ENCODE measurements around the gene SLC22A17. TPM values are rescaled to one million over a fixed set of nuclear protein-coding genes. Genes with fewer than 3 reads are reported as not detected.

Gene SLC22A17
- total RNA-seq, 2 experiments from 2014 or later: not detected

GRCh38 chr14:23349156-23349845 lies 3.4 kb downstream of the SLC22A17 start:
- no TSS peak for BruUV-seq (replicated peaks)
- ChIA-PET CTCF (ENCODE audit: unreplicated experiment) (no interaction called here), POLR2A (no interaction called here)
- Histone ChIP-seq H3K4me2 (ENCODE audit: low read length) (no peak overlapping the region), H4K20me1 (ENCODE audit: insufficient read depth, low read length) (no peaks in the 10 kb centered on the region), H3K4me3 (ENCODE audit: low read depth, low read length, poor library complexity, severe bottlenecking) (no peak overlapping the region), H3K79me2 (ENCODE audit: insufficient read depth, low read depth, low read length) (no peaks in the 10 kb centered on the region), H3K27ac (ENCODE audit: low read depth, low read length, poor library complexity, severe bottlenecking) (no peak overlapping the region), H3K9me3 (ENCODE audit: low read length) (no peaks in the 10 kb centered on the region), H3K9me2 (ENCODE audit: insufficient read depth, low read length) (no peaks in the 10 kb centered on the region), H2AFZ (ENCODE audit: low read length) (no peak overlapping the region), H3K36me3 (ENCODE audit: insufficient read depth, low read length) (no peaks in the 10 kb centered on the region), H3K4me1 (ENCODE audit: insufficient read depth, low read length, poor library complexity, severe bottlenecking) (no peaks in the 10 kb centered on the region)
- TF ChIP-seq EZH2phosphoT487 (IDR thresholded peaks at IDR 0.05; ENCODE audit: borderline replicate concordance, low read depth, low read length) (no peak), CTCF (conservative IDR thresholded peaks at IDR 0.05; ENCODE audit: low read length) (no peak)
- no peak for DNase-seq (ENCODE audit: low spot score)
- intact Hi-C loops (cut with micrococcal nuclease; ENCODE audit: unreplicated experiment): no loop called here

- no peak overlapping the region for H3K27ac ChIP-seq (ENCODE audit: low read depth, low read length, poor library complexity, severe bottlenecking)
- POLR2A ChIA-PET: no interaction called here
- no peaks in the 10 kb centered on the region for H3K9me2 ChIP-seq (ENCODE audit: insufficient read depth, low read length)
- H4K20me1 ChIP-seq (ENCODE audit: insufficient read depth, low read length): no peaks in the 10 kb centered on the region
- no peaks in the 10 kb centered on the region for H3K9me3 ChIP-seq (ENCODE audit: low read length)
- H2AFZ ChIP-seq (ENCODE audit: low read length): no peak overlapping the region
- H3K4me2 ChIP-seq (ENCODE audit: low read length): no peak overlapping the region
- BruUV-seq (replicated peaks): no TSS peak
- no peaks in the 10 kb centered on the region for H3K36me3 ChIP-seq (ENCODE audit: insufficient read depth, low read length)
- H3K4me3 ChIP-seq (ENCODE audit: low read depth, low read length, poor library complexity, severe bottlenecking): no peak overlapping the region
- H3K4me1 ChIP-seq (ENCODE audit: insufficient read depth, low read length, poor library complexity, severe bottlenecking): no peaks in the 10 kb centered on the region
- H3K79me2 ChIP-seq (ENCODE audit: insufficient read depth, low read depth, low read length): no peaks in the 10 kb centered on the region
- intact Hi-C loops (cut with micrococcal nuclease; ENCODE audit: unreplicated experiment): no loop called here
- no peak for TF ChIP-seq CTCF (conservative IDR thresholded peaks at IDR 0.05; ENCODE audit: low read length)
- no peak for TF ChIP-seq EZH2phosphoT487 (IDR thresholded peaks at IDR 0.05; ENCODE audit: borderline replicate concordance, low read depth, low read length)
- CTCF ChIA-PET (ENCODE audit: unreplicated experiment): no interaction called here
- DNase-seq (ENCODE audit: low spot score): no peak
These were observed 4.4 kb downstream of the SLC22A17 start for GRCh38 chr14:23348297-23348655.

- Histone ChIP-seq H3K9me2 (ENCODE audit: insufficient read depth, low read length) (no peaks in the 10 kb centered on the region), H3K79me2 (ENCODE audit: insufficient read depth, low read depth, low read length) (no peaks in the 10 kb centered on the region), H3K27ac (ENCODE audit: low read depth, low read length, poor library complexity, severe bottlenecking) (no peak overlapping the region), H3K4me2 (ENCODE audit: low read length) (no peak overlapping the region), H4K20me1 (ENCODE audit: insufficient read depth, low read length) (no peaks in the 10 kb centered on the region), H3K4me3 (ENCODE audit: low read depth, low read length, poor library complexity, severe bottlenecking) (no peak overlapping the region), H3K36me3 (ENCODE audit: insufficient read depth, low read length) (no peaks in the 10 kb centered on the region), H2AFZ (ENCODE audit: low read length) (no peak overlapping the region), H3K9me3 (ENCODE audit: low read length) (no peaks in the 10 kb centered on the region), H3K4me1 (ENCODE audit: insufficient read depth, low read length, poor library complexity, severe bottlenecking) (no peaks in the 10 kb centered on the region)
- TF ChIP-seq EZH2phosphoT487 (IDR thresholded peaks at IDR 0.05; ENCODE audit: borderline replicate concordance, low read depth, low read length) (no peak), CTCF (conservative IDR thresholded peaks at IDR 0.05; ENCODE audit: low read length) (no peak)
- ChIA-PET CTCF (ENCODE audit: unreplicated experiment) (no interaction called here), POLR2A (no interaction called here)
- no TSS peak for BruUV-seq (replicated peaks)
- no peak for DNase-seq (ENCODE audit: low spot score)
- intact Hi-C loops (cut with micrococcal nuclease; ENCODE audit: unreplicated experiment): no loop called here
These were observed 5.0 kb downstream of the SLC22A17 start for GRCh38 chr14:23347406-23348296.

All from OCI-LY7 (cell line).